ENCODE data around the gene ANGPTL2.
"Not testable (repeated sequence)": the region's sequence is repeated elsewhere in the genome, so short reads cannot be mapped to it uniquely, and the experiment has no call there.

Gene ANGPTL2

GRCh38 chr9:127154390-127155191 lies 32.2 kb upstream of the ANGPTL2 start:
- no peak for DNase-seq

GRCh38 chr9:127154003-127154389 lies 31.6 kb upstream of the ANGPTL2 start:
- DNase-seq = no peak

- no peak for DNase-seq
Measured at GRCh38 chr9:127153501-127153900, 31.1 kb upstream of the ANGPTL2 start.

GRCh38 chr9:127149463-127150390 lies 27.3 kb upstream of the ANGPTL2 start:
- no peak for DNase-seq

- DNase-seq = no peak
Measured at GRCh38 chr9:127149010-127149409, 26.6 kb upstream of the ANGPTL2 start.

- DNase-seq = no peak
Measured at GRCh38 chr9:127148014-127148413, 25.6 kb upstream of the ANGPTL2 start.

GRCh38 chr9:127147251-127147650 lies 24.8 kb upstream of the ANGPTL2 start:
- DNase-seq = no peak

GRCh38 chr9:127146841-127147240 lies 24.4 kb upstream of the ANGPTL2 start:
- DNase-seq = not testable (repeated sequence)

- no peak for DNase-seq
Measured at GRCh38 chr9:127144670-127145445, 22.4 kb upstream of the ANGPTL2 start.

GRCh38 chr9:127143920-127144465 lies 21.6 kb upstream of the ANGPTL2 start:
- DNase-seq = no peak

GRCh38 chr9:127142931-127143464 lies 20.6 kb upstream of the ANGPTL2 start:
- DNase-seq = no peak

GRCh38 chr9:127142291-127142690 lies 19.9 kb upstream of the ANGPTL2 start:
- no peak for DNase-seq

- no peak for DNase-seq
Measured at GRCh38 chr9:127140842-127141675, 18.6 kb upstream of the ANGPTL2 start.

GRCh38 chr9:127140181-127140580 lies 17.7 kb upstream of the ANGPTL2 start:
- DNase-seq = no peak

GRCh38 chr9:127139775-127140174 lies 17.3 kb upstream of the ANGPTL2 start:
- no peak for DNase-seq

GRCh38 chr9:127139071-127139731 lies 16.8 kb upstream of the ANGPTL2 start:
- DNase-seq = no peak

- DNase-seq = no peak
Measured at GRCh38 chr9:127138444-127138843, 16.0 kb upstream of the ANGPTL2 start.

GRCh38 chr9:127137640-127138360 lies 15.4 kb upstream of the ANGPTL2 start:
- DNase-seq = no peak

GRCh38 chr9:127136880-127137639 lies 14.6 kb upstream of the ANGPTL2 start:
- no peak for DNase-seq
